OCI-LY1 (cell line): ENCODE measurements around the gene SRRD.

ENCODE experiments used
- EZH2 ChIP-seq: fragments of 200-600 bp; sonication (generic), shearing (Covaris generic); IDR thresholded peaks from 2 replicates; pipeline ENCODE4 v1.8.0; 2017; ENCODE audit warnings: borderline replicate concordance, mixed run types, mild to moderate bottlenecking, antibody characterized with exemption, low read length, moderate library complexity, mixed read lengths
- TF ChIP-seq, protein P1 (sequence below): fragments of 200-600 bp; sonication (generic), shearing (Covaris generic); IDR thresholded peaks from 2 replicates; pipeline ENCODE4 v1.5.1; 2017; ENCODE audit warnings: mild to moderate bottlenecking, antibody characterized with exemption, low read length, moderate library complexity, mixed read lengths

DNA sequence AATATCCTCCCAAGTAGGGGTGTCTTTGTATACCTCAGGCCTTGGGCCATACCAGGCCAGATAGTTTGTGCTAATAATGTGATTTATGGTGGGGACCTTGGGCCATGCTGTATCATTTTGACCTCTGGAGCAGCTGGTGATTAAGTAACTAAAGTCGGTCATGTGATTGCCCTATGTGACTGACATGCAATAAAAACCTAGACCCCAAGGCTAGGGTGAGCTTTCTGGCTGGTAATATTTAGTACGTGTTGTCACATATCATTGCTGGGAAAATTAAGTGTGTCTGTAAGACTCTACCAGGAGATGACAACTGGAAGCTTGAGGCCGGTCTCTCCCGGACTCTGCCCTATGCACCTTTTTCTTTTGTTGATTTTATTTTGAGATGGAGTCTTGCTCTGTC, 41.2 kb downstream of the SRRD start:
- TF ChIP-seq, protein P1, sequence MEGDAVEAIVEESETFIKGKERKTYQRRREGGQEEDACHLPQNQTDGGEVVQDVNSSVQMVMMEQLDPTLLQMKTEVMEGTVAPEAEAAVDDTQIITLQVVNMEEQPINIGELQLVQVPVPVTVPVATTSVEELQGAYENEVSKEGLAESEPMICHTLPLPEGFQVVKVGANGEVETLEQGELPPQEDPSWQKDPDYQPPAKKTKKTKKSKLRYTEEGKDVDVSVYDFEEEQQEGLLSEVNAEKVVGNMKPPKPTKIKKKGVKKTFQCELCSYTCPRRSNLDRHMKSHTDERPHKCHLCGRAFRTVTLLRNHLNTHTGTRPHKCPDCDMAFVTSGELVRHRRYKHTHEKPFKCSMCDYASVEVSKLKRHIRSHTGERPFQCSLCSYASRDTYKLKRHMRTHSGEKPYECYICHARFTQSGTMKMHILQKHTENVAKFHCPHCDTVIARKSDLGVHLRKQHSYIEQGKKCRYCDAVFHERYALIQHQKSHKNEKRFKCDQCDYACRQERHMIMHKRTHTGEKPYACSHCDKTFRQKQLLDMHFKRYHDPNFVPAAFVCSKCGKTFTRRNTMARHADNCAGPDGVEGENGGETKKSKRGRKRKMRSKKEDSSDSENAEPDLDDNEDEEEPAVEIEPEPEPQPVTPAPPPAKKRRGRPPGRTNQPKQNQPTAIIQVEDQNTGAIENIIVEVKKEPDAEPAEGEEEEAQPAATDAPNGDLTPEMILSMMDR: no peak
- TF ChIP-seq EZH2: no peak
